ENCODE results near the gene CSPG4. TPM values are rescaled to one million over a fixed set of nuclear protein-coding genes. Genes with fewer than 3 reads are reported as not detected.
A peak's percentile ranks its signal among the peaks of the same experiment; 100 is the strongest.

Gene CSPG4
- polyA plus RNA-seq, 1 donor (not counting 4 experiments of a cell fraction or from before 2014, with no cell fraction given), result 0.67 TPM

DNA sequence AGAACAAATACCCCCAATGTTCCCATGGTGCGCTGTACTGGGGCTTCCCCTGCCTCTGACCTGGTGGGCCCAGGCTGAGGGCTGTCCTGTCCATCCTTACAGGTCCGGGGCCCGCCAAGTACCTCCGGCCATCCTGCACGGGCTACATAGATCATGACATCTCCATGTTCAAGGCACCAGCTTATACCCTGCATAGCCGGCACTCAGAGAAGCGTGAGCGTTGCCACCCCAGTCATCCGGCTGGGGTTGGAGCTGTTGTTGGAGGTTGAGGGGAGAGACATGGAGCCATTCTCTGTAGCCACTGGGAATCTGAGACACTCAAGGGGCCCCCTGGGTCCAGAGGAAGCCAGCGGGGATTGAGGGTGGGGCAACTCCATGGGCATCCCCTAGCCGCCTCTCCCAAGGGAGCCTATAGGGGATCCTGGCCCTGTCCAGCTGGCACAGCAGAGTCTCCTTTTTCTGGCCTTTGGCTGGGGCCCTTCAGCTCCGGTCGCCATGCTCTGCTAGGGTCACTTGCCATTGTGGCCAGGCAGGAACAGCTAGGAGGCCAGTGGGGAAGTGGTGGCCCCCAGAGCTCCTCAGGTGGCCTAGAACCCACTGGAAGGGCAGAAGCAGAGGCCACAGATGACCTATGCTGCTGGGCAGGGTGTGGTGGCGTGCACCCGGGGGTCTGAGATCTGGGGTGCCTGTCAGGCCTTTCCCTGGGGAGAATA, 12.5 kb upstream of the CSPG4 start:
- FAIRE-seq (no peak), DNase-seq (ENCODE audit: low read depth, low spot score) (no peak)
- H2AFZ ChIP-seq (ENCODE audit: control insufficient read depth, low read length), result no peak overlapping the region
- no peak overlapping the region for H3K9ac ChIP-seq (ENCODE audit: control insufficient read depth, extremely low read depth, insufficient read depth, low read length)
- TF ChIP-seq EZH2 (IDR thresholded peaks at IDR 0.05; ENCODE audit: low read length) (no peak), CTCF (optimal IDR thresholded peaks at IDR 0.05 in 1 of 3, IDR thresholded peaks at IDR 0.05 in 1 of 3, conservative IDR thresholded peaks at IDR 0.05 in 1 of 3; ENCODE audit: extremely low read depth in 1 of 3, insufficient read depth in 2 of 3, low read length in 3 of 3) (no peak)
- H3K9me3 ChIP-seq (ENCODE audit: control insufficient read depth, low read depth, low read length), result no peaks in the 10 kb centered on the region
- H4K20me1 ChIP-seq (ENCODE audit: control insufficient read depth, extremely low read depth, insufficient read depth, low read length), result no peaks in the 10 kb centered on the region
- dilution Hi-C loops (cut with MboI; ENCODE audit: extremely low pct_ligation_motif_present, low sequenced_read_pairs), result no loop called here
- no peaks in the 10 kb centered on the region for H3K79me2 ChIP-seq (ENCODE audit: control insufficient read depth, insufficient read depth, low read length)
- H3K4me2 ChIP-seq (ENCODE audit: control insufficient read depth, extremely low read depth, insufficient read depth, low read depth, low read length), result no peak overlapping the region
- no peak overlapping the region for H3K27ac ChIP-seq (ENCODE audit: control insufficient read depth, insufficient read depth, low read length)
- no peaks in the 10 kb centered on the region for H3K27me3 ChIP-seq (ENCODE audit: control insufficient read depth, extremely low read depth, insufficient read depth, low read length)
- H3K9me1 ChIP-seq (ENCODE audit: control insufficient read depth, extremely low read depth, insufficient read depth, low read length), result no peaks in the 10 kb centered on the region
- peaks cover 25% of the 10 kb centered on the region for H3K4me1 ChIP-seq (ENCODE audit: control insufficient read depth, extremely low read depth, insufficient read depth, low read length)
- H3K4me3 ChIP-seq (ENCODE audit: control insufficient read depth in 2 of 3, extremely low read depth in 1 of 3, insufficient read depth in 2 of 3, low read depth in 1 of 3, low read length in 3 of 3), result no peak overlapping the region
- no peaks in the 10 kb centered on the region for H3K36me3 ChIP-seq (ENCODE audit: control insufficient read depth in 2 of 2, extremely low read depth in 1 of 2, insufficient read depth in 2 of 2, low read length in 2 of 2)

GRCh38 chr15:75723847-75724660, 11.4 kb upstream of the CSPG4 start:
- H3K36me3 ChIP-seq (ENCODE audit: control insufficient read depth in 2 of 2, extremely low read depth in 1 of 2, insufficient read depth in 2 of 2, low read length in 2 of 2), result no peaks in the 10 kb centered on the region
- peaks cover 25% of the 10 kb centered on the region for H3K4me1 ChIP-seq (ENCODE audit: control insufficient read depth, extremely low read depth, insufficient read depth, low read length)
- FAIRE-seq, result peak; percentile 97
- H3K4me3 ChIP-seq (ENCODE audit: control insufficient read depth in 2 of 3, extremely low read depth in 1 of 3, insufficient read depth in 2 of 3, low read depth in 1 of 3, low read length in 3 of 3), result peak overlapping the region in 1 of 3 experiments; percentile 56
- H3K9me1 ChIP-seq (ENCODE audit: control insufficient read depth, extremely low read depth, insufficient read depth, low read length), result no peaks in the 10 kb centered on the region
- peak; percentile 85 for DNase-seq (ENCODE audit: low read depth, low spot score)
- peak overlapping the region; percentile 92 for H3K4me2 ChIP-seq (ENCODE audit: control insufficient read depth, extremely low read depth, insufficient read depth, low read depth, low read length)
- H3K9me3 ChIP-seq (ENCODE audit: control insufficient read depth, low read depth, low read length), result no peaks in the 10 kb centered on the region
- H3K79me2 ChIP-seq (ENCODE audit: control insufficient read depth, insufficient read depth, low read length), result no peaks in the 10 kb centered on the region
- no peaks in the 10 kb centered on the region for H3K27me3 ChIP-seq (ENCODE audit: control insufficient read depth, extremely low read depth, insufficient read depth, low read length)
- H2AFZ ChIP-seq (ENCODE audit: control insufficient read depth, low read length), result peak overlapping the region; percentile 34
- H3K27ac ChIP-seq (ENCODE audit: control insufficient read depth, insufficient read depth, low read length), result peak overlapping the region; percentile 99
- no peaks in the 10 kb centered on the region for H4K20me1 ChIP-seq (ENCODE audit: control insufficient read depth, extremely low read depth, insufficient read depth, low read length)
- dilution Hi-C loops (cut with MboI; ENCODE audit: extremely low pct_ligation_motif_present, low sequenced_read_pairs), result no loop called here
- peak overlapping the region; percentile 87 for H3K9ac ChIP-seq (ENCODE audit: control insufficient read depth, extremely low read depth, insufficient read depth, low read length)
- no peak for TF ChIP-seq EZH2 (IDR thresholded peaks at IDR 0.05; ENCODE audit: low read length)
